Measurements from ENCODE around the gene SEC31A. TPM values are rescaled to one million over a fixed set of nuclear protein-coding genes. Genes with fewer than 3 reads are reported as not detected.
A peak's percentile ranks its signal among the peaks of the same experiment; 100 is the strongest.
"Not testable (repeated sequence)": the region's sequence is repeated elsewhere in the genome, so short reads cannot be mapped to it uniquely, and the experiment has no call there.

The SEC31A gene
- total RNA-seq, 3 donors from 2014 or later: 186 to 234 (median 231) TPM

DNA sequence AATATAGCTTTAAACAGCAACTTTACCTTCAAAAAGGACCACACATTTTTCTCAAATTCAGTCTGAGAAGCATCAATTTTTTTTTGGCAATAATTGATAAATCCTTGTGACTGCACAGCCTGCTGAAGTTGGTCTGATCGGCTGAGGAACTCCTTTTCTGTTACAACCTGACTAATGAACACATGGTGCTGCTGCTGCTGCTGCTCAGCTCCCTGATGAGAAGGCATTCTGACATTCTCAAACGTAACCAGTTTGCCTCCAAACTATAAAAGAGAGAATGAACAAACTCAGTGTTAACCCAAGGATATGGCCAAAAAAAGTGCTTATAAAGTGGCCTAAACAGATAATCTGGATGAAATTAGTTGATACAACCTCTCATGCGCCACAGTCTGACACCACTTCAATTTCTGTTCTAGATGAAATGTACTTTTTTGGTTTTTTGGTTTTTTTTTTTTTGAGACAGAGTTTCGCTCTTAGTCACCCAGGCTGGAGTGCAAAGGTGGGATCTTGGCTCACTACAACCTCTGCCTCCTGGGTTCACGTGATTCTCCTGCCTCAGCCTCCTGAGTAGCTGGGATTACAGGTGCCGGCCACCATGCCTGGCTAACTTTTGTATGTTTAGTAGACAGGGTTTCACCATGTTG lies 26.5 kb downstream of the SEC31A start:
- H3K36me3 ChIP-seq: peaks cover 10% of the 10 kb centered on the region
- H3K4me1 ChIP-seq: no peaks in the 10 kb centered on the region
- no peak for TF ChIP-seq POLR2AphosphoS5 (IDR thresholded peaks at IDR 0.05)
- TF ChIP-seq, protein P1, sequence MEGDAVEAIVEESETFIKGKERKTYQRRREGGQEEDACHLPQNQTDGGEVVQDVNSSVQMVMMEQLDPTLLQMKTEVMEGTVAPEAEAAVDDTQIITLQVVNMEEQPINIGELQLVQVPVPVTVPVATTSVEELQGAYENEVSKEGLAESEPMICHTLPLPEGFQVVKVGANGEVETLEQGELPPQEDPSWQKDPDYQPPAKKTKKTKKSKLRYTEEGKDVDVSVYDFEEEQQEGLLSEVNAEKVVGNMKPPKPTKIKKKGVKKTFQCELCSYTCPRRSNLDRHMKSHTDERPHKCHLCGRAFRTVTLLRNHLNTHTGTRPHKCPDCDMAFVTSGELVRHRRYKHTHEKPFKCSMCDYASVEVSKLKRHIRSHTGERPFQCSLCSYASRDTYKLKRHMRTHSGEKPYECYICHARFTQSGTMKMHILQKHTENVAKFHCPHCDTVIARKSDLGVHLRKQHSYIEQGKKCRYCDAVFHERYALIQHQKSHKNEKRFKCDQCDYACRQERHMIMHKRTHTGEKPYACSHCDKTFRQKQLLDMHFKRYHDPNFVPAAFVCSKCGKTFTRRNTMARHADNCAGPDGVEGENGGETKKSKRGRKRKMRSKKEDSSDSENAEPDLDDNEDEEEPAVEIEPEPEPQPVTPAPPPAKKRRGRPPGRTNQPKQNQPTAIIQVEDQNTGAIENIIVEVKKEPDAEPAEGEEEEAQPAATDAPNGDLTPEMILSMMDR (IDR thresholded peaks at IDR 0.05): no peak
- no peak for TF ChIP-seq POLR2A (IDR thresholded peaks at IDR 0.05)
- no peak overlapping the region for H3K4me3 ChIP-seq
- DNase-seq (ENCODE audit: low spot score in 2 of 2): no peak
- peak overlapping the region in 1 of 2 donors; percentile 30 for H3K27ac ChIP-seq
- no peaks in the 10 kb centered on the region for H3K9me3 ChIP-seq
- intact Hi-C loops (cut with DNase I; ENCODE audit: low total_unique reads): no loop called here
- no peaks in the 10 kb centered on the region for H3K27me3 ChIP-seq

DNA sequence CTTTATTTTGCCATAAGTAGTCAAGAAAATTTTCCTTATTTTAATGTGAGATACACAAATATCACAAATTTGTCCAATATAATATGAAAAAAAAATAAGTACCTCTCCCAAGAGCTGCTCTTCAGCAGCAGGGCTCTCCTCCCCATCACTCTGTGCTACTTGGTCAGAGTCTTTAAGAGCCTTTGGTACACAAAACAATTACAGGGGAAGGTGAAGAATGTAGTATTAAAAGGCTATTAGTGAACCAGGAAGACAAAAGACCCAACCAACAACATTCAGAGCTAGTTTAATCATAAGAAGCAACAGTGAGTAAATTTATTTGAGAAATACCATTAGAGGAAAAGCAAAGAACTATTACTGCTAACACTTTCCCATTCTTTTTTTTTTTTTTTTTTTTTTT lies 29.4 kb downstream of the SEC31A start:
- H3K4me3 ChIP-seq: no peak overlapping the region
- H3K4me1 ChIP-seq: no peaks in the 10 kb centered on the region
- H3K27ac ChIP-seq: no peak overlapping the region
- TF ChIP-seq, protein P1 (IDR thresholded peaks at IDR 0.05): no peak
- TF ChIP-seq POLR2A (IDR thresholded peaks at IDR 0.05) (no peak), POLR2AphosphoS5 (IDR thresholded peaks at IDR 0.05) (no peak)
- peaks cover 6% of the 10 kb centered on the region for H3K36me3 ChIP-seq
- H3K9me3 ChIP-seq: no peaks in the 10 kb centered on the region
- intact Hi-C loops (cut with DNase I; ENCODE audit: low total_unique reads): no loop called here
- no peaks in the 10 kb centered on the region for H3K27me3 ChIP-seq
- DNase-seq (ENCODE audit: low spot score in 2 of 2): no peak

DNA sequence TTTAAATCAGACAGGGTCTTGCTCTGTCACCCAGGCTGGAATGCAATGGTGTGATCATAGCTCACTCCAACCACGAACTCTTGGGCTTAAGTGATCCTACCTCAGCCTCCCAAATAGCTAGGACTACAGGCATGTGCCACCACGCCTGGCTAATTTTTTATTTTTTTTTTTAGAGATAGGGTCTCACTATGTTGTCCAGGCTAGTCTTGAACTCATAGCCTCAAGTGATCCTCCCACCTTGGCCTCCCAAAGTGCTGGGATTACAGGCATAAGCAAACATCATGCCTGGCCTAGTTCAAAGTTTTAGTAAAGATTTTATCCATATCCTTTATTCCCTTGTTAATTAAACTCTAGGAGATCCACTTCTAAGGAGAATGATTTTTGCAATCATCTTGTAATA lies 30.5 kb downstream of the SEC31A start:
- H3K36me3 ChIP-seq; H3K9me3 ChIP-seq; DNase-seq (ENCODE audit: low spot score in 2 of 2); H3K4me3 ChIP-seq; H3K27me3 ChIP-seq; H3K27ac ChIP-seq; H3K4me1 ChIP-seq; intact Hi-C loops (cut with DNase I; ENCODE audit: low total_unique reads): not testable (repeated sequence)

DNA sequence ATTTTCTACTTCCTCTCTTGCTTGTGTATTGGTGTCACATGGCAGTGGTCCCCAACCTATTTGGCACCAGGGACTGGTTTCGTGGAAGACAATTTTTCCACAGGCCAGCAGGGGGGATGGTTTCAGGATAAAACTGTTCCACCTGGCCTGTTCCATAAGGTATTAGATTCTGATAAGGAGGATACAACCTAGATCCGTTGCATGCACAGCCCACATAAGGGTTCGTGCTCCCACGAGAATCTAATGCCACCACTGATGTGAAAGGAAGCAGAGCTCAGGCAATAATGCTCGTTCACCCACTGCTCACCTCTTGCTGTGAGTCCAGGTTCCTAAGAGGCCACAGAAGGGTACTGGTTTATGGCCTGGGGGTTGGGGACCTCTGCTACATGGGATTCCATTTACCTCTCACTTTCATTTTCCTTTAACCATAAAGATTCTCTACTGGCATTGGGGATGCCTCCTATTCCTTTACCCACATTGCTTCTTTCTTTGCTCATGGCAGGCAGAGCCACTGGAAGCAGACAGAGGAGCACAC lies 38.1 kb downstream of the SEC31A start:
- H3K4me3 ChIP-seq: no peak overlapping the region
- intact Hi-C loops (cut with DNase I; ENCODE audit: low total_unique reads): no loop called here

DNA sequence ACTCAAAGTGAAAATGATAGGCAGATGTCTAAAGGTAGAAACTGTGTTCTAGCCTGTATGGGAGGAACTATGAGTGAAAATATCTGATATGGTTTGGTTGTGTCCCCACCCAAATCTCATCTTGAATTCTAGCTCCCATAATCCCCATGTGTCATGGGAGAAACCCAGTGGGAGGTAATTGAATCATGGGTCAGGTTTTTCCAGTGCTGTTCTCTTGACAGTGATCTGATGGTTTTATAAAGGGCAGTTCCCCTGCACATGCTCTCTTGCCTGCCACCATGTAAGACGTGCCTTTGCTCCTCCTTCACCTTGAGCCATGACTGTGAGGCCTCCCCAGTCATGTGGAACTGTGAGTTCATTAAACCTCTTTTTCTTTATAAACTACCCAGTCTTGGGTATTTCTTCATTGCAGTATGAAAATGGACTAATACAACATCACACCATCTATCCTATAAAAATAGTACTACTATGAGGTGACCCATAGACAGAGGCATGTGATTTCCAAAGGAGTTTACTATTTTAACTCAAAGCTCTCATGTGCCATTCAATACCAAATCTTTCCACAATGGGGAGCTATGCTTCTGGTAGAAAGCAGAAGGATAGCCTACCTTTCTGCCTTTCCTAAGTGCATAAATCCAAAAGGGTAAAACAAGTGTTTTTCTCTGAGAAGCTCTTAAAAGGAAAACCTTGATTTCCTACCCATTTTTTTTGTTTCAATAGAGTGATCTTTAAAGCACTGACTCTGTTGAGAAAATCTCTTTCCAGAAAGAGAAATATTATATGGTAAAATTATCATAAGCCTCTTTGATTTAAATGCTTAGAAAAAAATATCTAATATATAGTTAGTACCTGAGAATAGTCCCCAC lies 38.8 kb downstream of the SEC31A start:
- H3K9me3 ChIP-seq: no peaks in the 10 kb centered on the region
- no peak for DNase-seq (ENCODE audit: low spot score in 2 of 2)
- peaks cover 19% of the 10 kb centered on the region for H3K36me3 ChIP-seq
- H3K27me3 ChIP-seq: no peaks in the 10 kb centered on the region
- H3K4me3 ChIP-seq: no peak overlapping the region
- no peak overlapping the region for H3K27ac ChIP-seq
- TF ChIP-seq, protein P1 (IDR thresholded peaks at IDR 0.05): no peak
- TF ChIP-seq POLR2AphosphoS5 (IDR thresholded peaks at IDR 0.05) (no peak), POLR2A (IDR thresholded peaks at IDR 0.05) (no peak)
- H3K4me1 ChIP-seq: no peaks in the 10 kb centered on the region
- intact Hi-C loops (cut with DNase I; ENCODE audit: low total_unique reads): no loop called here

More for the DNA sequence above, 38.1 kb downstream of the SEC31A start:
- Histone ChIP-seq H3K36me3 (peaks cover 19% of the 10 kb centered on the region), H3K9me3 (no peaks in the 10 kb centered on the region), H3K27ac (no peak overlapping the region), H3K4me1 (no peaks in the 10 kb centered on the region), H3K27me3 (no peaks in the 10 kb centered on the region)
- TF ChIP-seq, protein P1 (IDR thresholded peaks at IDR 0.05): no peak
- no peak for TF ChIP-seq POLR2AphosphoS5 (IDR thresholded peaks at IDR 0.05)
- no peak for TF ChIP-seq POLR2A (IDR thresholded peaks at IDR 0.05)
- DNase-seq (ENCODE audit: low spot score in 2 of 2): no peak

Data from breast epithelium (tissue), 4 donors.